Thoracic aorta (tissue), 2 donors: Measurements from ENCODE around the gene OR6J1. TPM values are rescaled to one million over a fixed set of nuclear protein-coding genes. Genes with fewer than 3 reads are reported as not detected.
A peak's percentile ranks its signal among the peaks of the same experiment; 100 is the strongest.

Experiments
- ATAC-seq: fragments of 150-250 bp; one replicate; pipeline ENCODE4 v1.8.0; 2017; ENCODE audit warnings: low read depth; ENCODE audit not compliant: insufficient number of reproducible peaks, low FRiP score
- DNase-seq: peaks from one replicate; pipeline ENCODE4 v3.0.0-alpha.2; 2020; ENCODE audit warnings: low spot score
- H3K27ac ChIP-seq, 2 donors: fragments of 200-600 bp; sonication (generic); 1 replicate in 1 of 2; 2 replicates in 1 of 2; pipeline ENCODE4 v1.5.1; 2016; ENCODE audit warnings: mild to moderate bottlenecking in 2 of 2, moderate library complexity in 2 of 2
- H3K27me3 ChIP-seq: fragments of 200-600 bp; sonication (generic); replicated peaks from 2 replicates; pipeline ENCODE4 v1.6.0; 2016; ENCODE audit warnings: mild to moderate bottlenecking; ENCODE audit not compliant: insufficient read depth
- H3K36me3 ChIP-seq: fragments of 200-600 bp; sonication (generic); one replicate; pipeline ENCODE4 v1.5.1; 2016
- H3K4me1 ChIP-seq, 2 donors: fragments of 200-600 bp; sonication (generic); 1 replicate in 1 of 2; 2 replicates in 1 of 2; pipeline versions ENCODE4 v1.5.1 to v1.6.0; 2016; ENCODE audit warnings: low read depth in 2 of 2, mild to moderate bottlenecking in 1 of 2; ENCODE audit not compliant: control insufficient read depth in 1 of 2
- H3K4me3 ChIP-seq: fragments of 200-600 bp; sonication (generic); 2 replicates; pipeline ENCODE4 v1.5.1; 2016; ENCODE audit warnings: mild to moderate bottlenecking
- H3K9me3 ChIP-seq: fragments of 200-600 bp; sonication (generic); 2 replicates; pipeline ENCODE4 v1.5.1; 2016
- CTCF ChIP-seq: fragments of 200-600 bp; sonication (generic); IDR thresholded peaks from one replicate; pipeline ENCODE4 v1.5.1; 2019; ENCODE audit warnings: antibody characterized with exemption
- total RNA-seq, 2 donors: library from RNA; depleted of rRNA; stranded (reverse); fragments of >200 nt; gene quantifications; one replicate each; pipeline versions ENCODE4 v1.1.0 to v1.2.3, GENCODE V29; 2016

Gene OR6J1
- total RNA-seq, 2 donors from 2014 or later: not detected

- Histone ChIP-seq H3K9me3 (no peaks in the 10 kb centered on the region), H3K4me3 (no peak overlapping the region), H3K4me1 (no peaks in the 10 kb centered on the region), H3K27ac (no peak overlapping the region), H3K36me3 (no peaks in the 10 kb centered on the region), H3K27me3 (no peaks in the 10 kb centered on the region)
- DNase-seq (no peak), ATAC-seq (no peak)
- no peak for TF ChIP-seq CTCF
Observed at GRCh38 chr14:22658946-22659345, 14.8 kb upstream of the OR6J1 start.

DNA sequence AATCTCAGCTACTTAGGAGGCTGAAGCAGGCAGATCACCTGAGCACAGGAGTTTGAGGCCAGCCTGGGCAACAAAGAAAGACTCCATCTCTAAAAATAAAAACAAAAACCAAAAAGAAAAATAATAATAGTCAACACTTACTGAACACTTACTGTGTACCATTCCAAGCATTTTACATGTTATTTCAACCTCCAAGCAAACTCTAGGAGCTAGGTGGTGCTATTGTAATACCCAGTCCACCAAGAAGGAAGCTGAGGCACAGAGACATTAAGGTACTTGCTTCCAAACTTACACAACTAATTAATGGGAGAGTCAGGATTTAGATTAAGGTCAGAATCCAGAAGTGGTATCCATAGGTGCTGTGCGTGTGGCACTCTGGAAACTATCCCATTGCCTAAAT lies 13.7 kb upstream of the OR6J1 start:
- no peaks in the 10 kb centered on the region for H3K27me3 ChIP-seq
- no peaks in the 10 kb centered on the region for H3K9me3 ChIP-seq
- H3K36me3 ChIP-seq: no peaks in the 10 kb centered on the region
- DNase-seq (no peak), ATAC-seq (no peak)
- no peak overlapping the region for H3K27ac ChIP-seq
- no peak overlapping the region for H3K4me3 ChIP-seq
- H3K4me1 ChIP-seq: peaks cover 0 to 5% of the 10 kb centered on the region in 2 donors
- TF ChIP-seq CTCF: no peak

DNA sequence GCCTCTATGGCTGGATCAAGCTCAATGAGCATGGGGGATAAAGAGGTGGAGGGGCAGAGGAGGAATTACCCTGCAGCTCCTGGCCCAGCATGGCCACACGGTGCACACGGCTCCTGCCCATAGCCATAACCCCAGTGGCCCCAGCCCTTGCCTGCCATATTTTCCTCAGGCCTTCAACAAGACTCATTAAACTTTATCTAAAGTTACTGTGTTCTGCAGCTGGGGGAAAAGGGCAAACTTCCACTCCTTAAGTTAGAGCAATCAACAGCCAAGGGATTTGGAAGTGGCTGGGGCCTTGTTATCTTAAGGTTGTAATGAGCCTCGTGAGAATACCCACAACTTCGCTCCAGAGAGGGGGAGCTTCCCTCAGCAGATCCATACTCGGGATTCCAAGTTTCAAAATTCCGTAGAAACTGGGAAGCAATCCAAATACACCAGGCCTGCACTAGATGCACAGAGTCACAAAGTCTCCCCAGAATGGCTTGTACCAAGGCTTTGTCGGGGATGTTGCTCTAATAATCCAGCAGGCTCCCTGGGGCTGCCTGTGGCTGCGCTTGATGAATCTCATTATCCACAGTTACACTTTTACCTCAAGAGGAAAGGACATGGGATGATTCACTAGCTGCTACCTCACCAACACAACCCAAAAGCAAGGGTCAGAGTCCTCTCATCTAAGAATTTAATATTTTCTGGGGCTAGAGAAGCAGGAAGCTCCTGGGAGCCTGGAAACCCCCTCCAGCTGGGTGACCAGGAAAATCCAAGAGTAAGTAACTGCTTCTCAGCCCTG lies 13.0 kb upstream of the OR6J1 start:
- Histone ChIP-seq H3K36me3 (no peaks in the 10 kb centered on the region), H3K27me3 (no peaks in the 10 kb centered on the region), H3K4me1 (peaks cover 0 to 5% of the 10 kb centered on the region in 2 donors), H3K9me3 (no peaks in the 10 kb centered on the region), H3K27ac (no peak overlapping the region), H3K4me3 (no peak overlapping the region)
- DNase-seq (no peak), ATAC-seq (no peak)
- TF ChIP-seq CTCF: no peak

DNA sequence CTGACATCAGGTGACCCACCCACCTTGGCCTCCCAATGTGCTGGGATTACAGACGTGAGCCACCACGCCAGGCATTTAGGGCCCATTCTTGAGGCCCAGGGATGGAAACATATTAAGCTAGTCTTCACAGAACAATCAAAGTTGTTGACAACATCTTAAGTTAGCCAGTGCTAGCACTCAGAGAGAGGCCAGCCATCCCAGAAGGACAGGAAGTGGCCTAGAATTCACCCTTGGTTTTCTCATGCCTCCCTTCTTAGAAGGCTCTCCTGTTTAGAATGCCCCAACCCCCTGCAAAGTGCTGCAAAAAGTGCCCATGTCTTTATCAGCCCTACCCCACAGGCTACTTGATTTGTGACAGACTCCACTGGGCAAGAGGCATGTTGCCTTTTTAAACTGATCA lies 12.1 kb upstream of the OR6J1 start:
- no peaks in the 10 kb centered on the region for H3K36me3 ChIP-seq
- DNase-seq (no peak), ATAC-seq (no peak)
- H3K9me3 ChIP-seq: no peaks in the 10 kb centered on the region
- no peak for TF ChIP-seq CTCF
- peaks cover 0 to 5% of the 10 kb centered on the region in 2 donors for H3K4me1 ChIP-seq
- H3K4me3 ChIP-seq: no peak overlapping the region
- H3K27me3 ChIP-seq: no peaks in the 10 kb centered on the region
- no peak overlapping the region for H3K27ac ChIP-seq

GRCh38 chr14:22653012-22653621 lies 9.0 kb upstream of the OR6J1 start:
- DNase-seq: no peak

More at GRCh38 chr14:22653012-22653621, 9.0 kb upstream of the OR6J1 start:
- no peaks in the 10 kb centered on the region for H3K36me3 ChIP-seq
- peak; percentile 72 for TF ChIP-seq CTCF
- H3K4me3 ChIP-seq: no peak overlapping the region
- ATAC-seq: peak; percentile 17
- H3K27ac ChIP-seq: no peak overlapping the region
- peaks cover 0 to 5% of the 10 kb centered on the region in 2 donors for H3K4me1 ChIP-seq
- H3K9me3 ChIP-seq: no peaks in the 10 kb centered on the region
- H3K27me3 ChIP-seq: no peaks in the 10 kb centered on the region
